BJ (cell line): Measurements from ENCODE around the gene HIF3A. TPM values are rescaled to one million over a fixed set of nuclear protein-coding genes. Genes with fewer than 3 reads are reported as not detected.

Source experiments
- CTCF ChIA-PET: fragments of 350-600 bp; formaldehyde crosslinking; extraction: SDS; loops from one replicate; lab custom pipeline; 2021; ENCODE audit warnings: antibody characterized with exemption, inconsistent platforms; lab: Yijun Ruan, JAX
- POLR2A ChIA-PET: fragments of 300-600 bp; sonication (Branson Sonifier 250); formaldehyde crosslinking; extraction: SDS; loops from one replicate; lab custom pipeline; 2021; ENCODE audit warnings: antibody characterized with exemption; lab: Charles Lee
- DNase-seq: peaks from one replicate; pipeline ENCODE4 v3.0.0-alpha.2; 2011; ENCODE audit warnings: low read depth
- H3K27me3 ChIP-seq: 2 replicates; pipeline ENCODE4 v1.6.0; 2011; ENCODE audit warnings: low read length; ENCODE audit not compliant: control insufficient read depth, insufficient read depth
- H3K36me3 ChIP-seq: 2 replicates; pipeline ENCODE4 v1.5.1; 2011; ENCODE audit warnings: low read length; ENCODE audit not compliant: control insufficient read depth, insufficient read depth
- H3K4me3 ChIP-seq: 2 replicates; pipeline ENCODE4 v1.5.1; 2011; ENCODE audit warnings: low read depth, mild to moderate bottlenecking, control low read depth, low read length
- polyA plus RNA-seq: library from polyadenylated mRNA; depleted of rRNA; stranded (reverse); fragments of >200 nt; gene quantifications from 2 replicates; pipeline ENCODE4 v1.2.3, GENCODE V29; 2011
- TF ChIP-seq, protein P1 (sequence below): IDR thresholded peaks from 2 replicates; pipeline ENCODE4 v1.5.1; 2011; ENCODE audit warnings: low read depth, mild to moderate bottlenecking, control low read depth, inconsistent platforms, low read length, moderate library complexity; ENCODE audit not compliant: insufficient read depth

HIF3A gene
- polyA plus RNA-seq, 1 experiment: not detected

GRCh38 chr19:46289724-46290619 lies 6.9 kb upstream of the HIF3A start:
- CTCF ChIA-PET: interaction anchor here (0.8 to 2.4 kb wide), 5 partner anchors 9 to 273 kb away, joined by 3 to 22 read pairs (median 4); no protein-coding TSS in a partner anchor
- no peak for DNase-seq
- POLR2A ChIA-PET: no interaction called here
- TF ChIP-seq, protein P1, sequence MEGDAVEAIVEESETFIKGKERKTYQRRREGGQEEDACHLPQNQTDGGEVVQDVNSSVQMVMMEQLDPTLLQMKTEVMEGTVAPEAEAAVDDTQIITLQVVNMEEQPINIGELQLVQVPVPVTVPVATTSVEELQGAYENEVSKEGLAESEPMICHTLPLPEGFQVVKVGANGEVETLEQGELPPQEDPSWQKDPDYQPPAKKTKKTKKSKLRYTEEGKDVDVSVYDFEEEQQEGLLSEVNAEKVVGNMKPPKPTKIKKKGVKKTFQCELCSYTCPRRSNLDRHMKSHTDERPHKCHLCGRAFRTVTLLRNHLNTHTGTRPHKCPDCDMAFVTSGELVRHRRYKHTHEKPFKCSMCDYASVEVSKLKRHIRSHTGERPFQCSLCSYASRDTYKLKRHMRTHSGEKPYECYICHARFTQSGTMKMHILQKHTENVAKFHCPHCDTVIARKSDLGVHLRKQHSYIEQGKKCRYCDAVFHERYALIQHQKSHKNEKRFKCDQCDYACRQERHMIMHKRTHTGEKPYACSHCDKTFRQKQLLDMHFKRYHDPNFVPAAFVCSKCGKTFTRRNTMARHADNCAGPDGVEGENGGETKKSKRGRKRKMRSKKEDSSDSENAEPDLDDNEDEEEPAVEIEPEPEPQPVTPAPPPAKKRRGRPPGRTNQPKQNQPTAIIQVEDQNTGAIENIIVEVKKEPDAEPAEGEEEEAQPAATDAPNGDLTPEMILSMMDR: no peak
- Histone ChIP-seq H3K27me3 (no peaks in the 10 kb centered on the region; the same call in 1 of the 2 replicates), H3K4me3 (no peak overlapping the region), H3K36me3 (no peaks in the 10 kb centered on the region)

GRCh38 chr19:46291829-46292228 lies 5.0 kb upstream of the HIF3A start:
- Histone ChIP-seq H3K27me3 (peaks cover 7% of the 10 kb centered on the region), H3K4me3 (no peak overlapping the region), H3K36me3 (no peaks in the 10 kb centered on the region)
- no peak for DNase-seq
- ChIA-PET CTCF (no interaction called here), POLR2A (no interaction called here)
- TF ChIP-seq, protein P1: no peak

DNA sequence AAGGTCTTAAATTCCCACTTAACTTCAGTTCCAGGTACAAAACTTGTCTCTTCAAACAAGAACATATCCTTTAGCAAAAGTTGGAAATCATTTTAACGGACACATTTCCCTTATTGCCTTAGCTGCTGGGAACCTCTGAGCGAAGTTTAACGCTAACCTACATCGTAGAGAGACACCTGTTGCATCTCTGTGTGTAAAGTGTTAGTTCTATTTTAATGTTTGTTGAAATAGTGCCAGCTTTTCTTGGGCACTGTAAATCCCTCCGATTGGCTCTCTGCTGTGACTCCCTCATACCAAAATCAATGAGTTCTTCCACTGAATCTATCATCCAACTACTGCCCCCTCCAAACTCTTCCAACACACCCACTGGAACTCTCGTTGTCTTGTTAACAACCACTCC lies 2.3 kb upstream of the HIF3A start:
- POLR2A ChIA-PET: no interaction called here

GRCh38 chr19:46295401-46296201 lies 1.2 kb upstream of the HIF3A start:
- no peak for DNase-seq
- CTCF ChIA-PET: interaction anchor here (0.7 to 1.3 kb wide), 5 partner anchors 11 to 269 kb away, joined by 3 to 5 read pairs (median 3); partner anchors contain the start of gene PPP5C
- TF ChIP-seq, protein P1: no peak
- H3K27me3 ChIP-seq: peaks cover 14% of the 10 kb centered on the region
- no peak overlapping the region for H3K4me3 ChIP-seq
- no peaks in the 10 kb centered on the region for H3K36me3 ChIP-seq
- POLR2A ChIA-PET: interaction anchor here (0.7 kb wide), 1 partner anchor 24 kb away, joined by 3 read pairs; no protein-coding TSS in a partner anchor

More for the DNA sequence above, 2.3 kb upstream of the HIF3A start:
- no peak for DNase-seq
- Histone ChIP-seq H3K36me3 (no peaks in the 10 kb centered on the region), H3K27me3 (peaks cover 14% of the 10 kb centered on the region), H3K4me3 (no peak overlapping the region)
- TF ChIP-seq, protein P1: no peak
- CTCF ChIA-PET: interaction anchor here (2.0 kb wide), 1 partner anchor 9 kb away, joined by 4 read pairs; no protein-coding TSS in a partner anchor

GRCh38 chr19:46296202-46296480 lies 701 bp upstream of the HIF3A start:
- ChIA-PET POLR2A (interaction anchor here (0.7 kb wide), 1 partner anchor 24 kb away, joined by 3 read pairs; no protein-coding TSS in a partner anchor), CTCF (interaction anchor here (0.7 to 1.3 kb wide), 5 partner anchors 12 to 269 kb away, joined by 3 to 5 read pairs (median 3); partner anchors contain the start of gene PPP5C)
- H3K4me3 ChIP-seq: no peak overlapping the region

More at GRCh38 chr19:46296202-46296480, 701 bp upstream of the HIF3A start:
- Histone ChIP-seq H3K27me3 (peaks cover 14% of the 10 kb centered on the region), H3K36me3 (no peaks in the 10 kb centered on the region)
- TF ChIP-seq, protein P1: no peak
- no peak for DNase-seq
